HG03060 (cell line): ENCODE results near the gene CFAP20DC.
"Not testable (repeated sequence)": the region's sequence is repeated elsewhere in the genome, so short reads cannot be mapped to it uniquely, and the experiment has no call there.

Experiments
- ATAC-seq: cut with Tn5 transposase; IDR thresholded peaks from one replicate; pipeline ENCODE4 v1.9.1; 2021; ENCODE audit warnings: low read depth, moderate number of reproducible peaks; ENCODE audit not compliant: unreplicated experiment

Gene CFAP20DC

DNA sequence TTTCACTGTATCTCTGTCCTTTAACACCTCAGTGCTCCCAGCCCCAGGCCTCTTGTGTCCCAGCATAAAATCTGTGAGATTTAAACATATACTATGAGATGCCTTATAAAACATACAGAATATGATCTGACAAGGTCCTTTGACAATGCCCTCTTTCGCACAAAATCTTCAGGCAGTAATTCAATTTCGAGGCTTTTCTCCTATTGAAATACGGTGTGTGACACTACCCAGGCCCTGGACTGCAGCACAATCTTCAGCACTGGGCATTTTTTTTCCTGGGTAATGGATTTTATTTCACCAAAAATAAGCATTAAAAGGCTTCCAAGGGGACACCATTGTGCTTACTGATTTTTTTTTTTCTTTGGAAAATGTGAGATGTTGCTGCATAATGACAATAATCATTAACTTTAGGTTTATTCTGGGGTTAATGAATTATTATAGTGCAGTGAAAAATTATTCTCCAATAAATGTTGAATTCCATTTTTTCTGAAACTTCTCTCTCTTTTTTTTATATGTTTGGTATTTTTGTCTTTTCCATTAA lies 342.4 kb downstream of the CFAP20DC start:
- ATAC-seq: no peak

GRCh38 chr3:58706395-58707167 lies 343.2 kb downstream of the CFAP20DC start:
- ATAC-seq: no peak

- no peak for ATAC-seq
These were observed 345.1 kb downstream of the CFAP20DC start for GRCh38 chr3:58704745-58705144.

- not testable (repeated sequence) for ATAC-seq
These were observed 345.5 kb downstream of the CFAP20DC start for GRCh38 chr3:58704304-58704703.

- ATAC-seq: no peak
These were observed 351.6 kb downstream of the CFAP20DC start for GRCh38 chr3:58698246-58698645.

DNA sequence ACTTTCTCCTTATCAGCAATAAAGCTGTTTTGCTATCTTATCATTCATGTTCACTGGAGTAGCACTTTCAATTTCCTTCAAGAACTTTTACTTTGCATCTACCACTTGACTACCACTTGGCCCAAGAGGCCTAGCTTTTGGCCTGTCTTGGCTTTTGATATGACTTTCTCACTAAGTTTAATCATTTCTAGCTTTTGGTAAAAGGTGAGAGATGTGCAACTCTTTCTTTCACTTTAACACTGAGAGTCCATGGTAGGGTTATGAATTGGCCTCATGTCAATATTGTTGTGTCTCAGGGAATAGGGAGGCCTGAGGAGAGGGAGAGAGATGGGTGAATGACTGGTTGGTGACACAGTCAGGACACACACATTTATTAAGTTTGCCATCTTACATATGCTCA lies 352.3 kb downstream of the CFAP20DC start:
- no peak for ATAC-seq

DNA sequence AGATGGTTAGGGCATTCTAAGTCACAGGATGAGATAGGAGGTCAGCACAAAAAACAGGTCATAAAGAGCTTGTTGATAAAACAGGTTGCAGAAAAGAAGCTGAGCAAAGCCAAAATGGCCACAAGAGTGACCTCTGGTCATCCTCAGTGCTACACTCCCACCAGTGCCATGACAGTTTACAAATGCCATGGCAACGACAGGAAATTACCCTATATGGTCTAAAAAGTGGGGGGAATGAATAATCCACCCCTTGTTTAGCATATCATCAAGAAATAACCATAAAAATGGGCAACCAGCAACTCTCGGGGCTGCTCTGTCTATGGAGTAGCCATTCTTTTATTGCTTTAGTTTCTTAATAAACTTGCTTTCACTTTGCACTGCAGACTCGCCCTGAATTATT lies 353.0 kb downstream of the CFAP20DC start:
- not testable (repeated sequence) for ATAC-seq

- ATAC-seq: no peak
These were observed 353.7 kb downstream of the CFAP20DC start for GRCh38 chr3:58696093-58696492.

- ATAC-seq: not testable (repeated sequence)
These were observed 354.5 kb downstream of the CFAP20DC start for GRCh38 chr3:58695284-58695683.

DNA sequence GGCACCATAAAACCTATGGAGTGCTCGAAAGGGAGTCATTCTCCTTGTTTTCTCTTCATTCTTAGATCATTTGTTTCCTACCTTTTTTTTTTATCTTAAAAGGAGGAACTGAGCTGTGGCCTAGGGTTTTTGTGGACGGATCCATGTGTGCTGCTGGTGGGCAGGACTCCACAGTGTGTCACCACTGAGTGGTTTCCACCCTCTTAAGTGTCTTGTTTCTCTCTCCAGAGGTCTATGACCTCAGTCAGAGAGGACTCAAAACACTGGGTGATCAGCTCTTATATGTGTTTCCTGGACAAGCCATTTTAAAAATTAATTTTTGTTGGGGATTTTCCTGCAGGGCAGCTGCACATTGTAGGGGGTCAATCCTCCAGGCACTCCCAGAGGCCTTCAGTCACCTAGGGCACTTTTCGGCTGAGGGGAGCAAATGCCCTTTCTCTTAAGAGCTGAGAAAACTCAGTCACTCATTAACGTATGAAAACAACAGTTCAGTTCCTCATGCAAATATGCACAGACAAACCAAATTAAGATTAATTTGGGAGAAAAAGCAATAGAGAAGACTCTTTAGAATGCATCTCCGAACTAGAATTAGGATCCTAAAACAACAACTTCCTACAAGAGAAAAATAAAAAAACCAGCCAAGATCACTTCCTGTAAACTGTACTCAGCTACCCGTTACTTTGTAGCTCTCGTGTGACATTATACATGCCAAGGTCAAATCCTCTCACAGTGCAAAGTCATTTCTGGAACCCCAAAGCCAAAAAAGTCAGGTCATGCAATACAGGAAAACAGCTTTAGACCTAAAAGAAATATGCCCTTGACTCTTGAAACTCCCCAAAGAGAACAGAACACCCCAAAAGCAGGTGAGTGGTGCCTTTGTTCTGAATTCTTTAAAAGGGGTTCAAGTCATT lies 355.6 kb downstream of the CFAP20DC start:
- no peak for ATAC-seq

DNA sequence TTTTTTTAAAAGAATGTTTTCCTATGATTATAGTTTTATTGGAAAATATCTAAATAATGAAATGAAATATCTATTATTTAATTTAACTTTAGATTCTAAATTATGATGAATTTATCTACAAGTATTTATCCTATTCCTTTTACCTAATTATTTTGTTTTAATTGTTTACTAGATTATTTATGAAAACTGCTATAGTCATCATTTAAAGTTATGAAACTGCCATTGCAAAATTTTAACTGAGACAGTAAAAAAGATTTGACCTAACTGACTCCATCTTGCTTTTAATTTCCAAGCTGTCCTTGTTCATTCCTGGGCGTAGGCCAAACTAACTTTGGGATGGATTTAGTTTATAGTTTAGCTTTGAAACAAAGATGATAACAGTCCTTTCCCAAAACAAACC lies 357.3 kb downstream of the CFAP20DC start:
- ATAC-seq: no peak
